Medulla oblongata (tissue), 1 donor: ENCODE results near the gene TEAD3.

Experiments used
- DNase-seq: peaks from one replicate; pipeline ENCODE4 v3.0.0-alpha.2; 2015; ENCODE audit errors: extremely low spot score

Gene TEAD3

GRCh38 chr6:35492258-35492973 lies 4.5 kb downstream of the TEAD3 start:
- DNase-seq: no peak

DNA sequence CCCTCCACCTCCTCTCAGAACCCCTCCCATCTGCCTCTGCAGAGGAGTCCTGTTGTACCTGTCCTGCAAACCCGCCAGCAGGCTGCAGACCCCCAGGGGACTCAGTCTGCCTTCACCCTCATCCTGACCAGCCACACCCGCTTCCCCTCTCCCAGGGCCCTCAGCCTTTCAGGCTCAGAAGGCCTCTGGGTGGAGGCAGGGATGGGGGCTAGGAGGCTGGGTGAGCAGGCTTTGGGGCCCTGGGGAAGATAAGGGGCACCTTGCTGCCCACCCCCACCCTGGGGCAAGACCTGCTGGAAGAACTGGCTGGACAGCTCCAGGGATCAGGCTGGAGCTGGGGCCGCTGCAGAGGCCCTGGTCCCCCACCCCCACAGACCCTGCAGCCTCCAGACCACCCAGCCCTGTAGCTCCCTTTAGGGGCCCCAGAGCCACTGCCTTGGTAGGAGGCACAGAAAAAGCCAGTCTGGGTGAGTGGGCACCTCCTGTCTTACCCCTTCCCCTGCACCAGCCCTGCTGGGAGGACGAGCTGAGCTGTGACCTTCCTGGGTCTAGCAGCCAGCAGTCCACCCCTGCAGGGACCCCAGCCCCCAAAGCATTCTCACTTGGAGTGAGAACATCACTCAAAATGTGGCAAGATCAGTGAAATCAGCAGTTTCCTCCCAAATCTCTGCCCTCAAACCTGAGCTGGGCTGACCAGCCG lies 5.2 kb downstream of the TEAD3 start:
- no peak for DNase-seq

DNA sequence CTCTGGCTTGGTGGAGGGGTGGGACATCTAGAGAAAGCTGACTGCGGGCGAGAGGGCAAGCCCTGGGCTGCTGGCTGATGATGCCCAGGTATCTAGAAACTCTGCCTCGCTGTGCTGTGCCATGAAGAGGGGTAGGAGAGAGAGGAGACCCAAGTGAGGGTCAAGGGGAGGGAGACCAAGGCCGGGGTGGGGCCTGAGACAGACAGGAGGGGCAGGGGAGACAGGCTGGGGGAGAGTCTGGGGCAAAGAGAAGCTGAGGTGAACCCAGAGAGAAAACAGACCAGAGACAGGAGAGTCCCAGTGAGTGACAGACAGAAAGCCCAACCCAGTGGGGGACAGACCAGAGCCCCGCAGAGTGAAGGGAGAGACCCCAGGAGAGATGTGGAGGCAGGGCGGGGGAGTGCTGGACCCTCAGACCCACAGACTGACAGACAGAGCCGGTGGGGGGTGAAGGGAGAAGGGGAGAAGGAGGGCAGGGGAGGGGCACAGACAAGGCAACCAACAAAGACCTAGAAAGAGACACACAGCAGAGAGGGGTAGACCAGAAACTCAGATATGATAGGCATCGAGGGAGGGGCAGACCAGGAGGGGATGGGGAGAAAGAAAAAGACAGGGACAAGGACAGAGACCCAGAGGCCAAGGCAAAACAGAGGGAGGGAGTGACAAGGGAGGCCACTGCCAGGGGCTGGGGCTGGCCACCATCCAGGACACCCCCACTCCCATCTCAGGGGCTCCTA lies 5.9 kb downstream of the TEAD3 start:
- DNase-seq: no peak

- DNase-seq: peak; percentile 38
These were observed 6.7 kb downstream of the TEAD3 start for GRCh38 chr6:35489995-35490791.

GRCh38 chr6:35489066-35489465 lies 7.8 kb downstream of the TEAD3 start:
- DNase-seq: no peak

DNA sequence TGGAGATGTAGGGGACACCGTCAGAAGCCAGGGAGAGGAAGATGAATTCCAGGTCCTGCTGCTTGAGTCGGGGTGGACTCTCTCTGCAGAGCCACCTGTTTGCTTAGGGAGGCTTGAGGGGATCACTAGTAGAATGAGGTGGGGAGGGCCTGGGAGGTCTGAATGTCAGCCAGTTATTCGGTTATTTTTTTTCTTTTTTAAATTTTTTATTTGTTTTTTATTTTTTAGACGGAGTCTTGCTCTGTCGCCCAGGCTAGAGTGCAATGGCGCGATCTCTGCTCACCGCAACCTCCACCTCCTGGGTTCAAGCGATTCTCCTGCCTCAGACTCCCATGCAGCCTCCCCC lies 8.4 kb downstream of the TEAD3 start:
- no peak for DNase-seq

DNA sequence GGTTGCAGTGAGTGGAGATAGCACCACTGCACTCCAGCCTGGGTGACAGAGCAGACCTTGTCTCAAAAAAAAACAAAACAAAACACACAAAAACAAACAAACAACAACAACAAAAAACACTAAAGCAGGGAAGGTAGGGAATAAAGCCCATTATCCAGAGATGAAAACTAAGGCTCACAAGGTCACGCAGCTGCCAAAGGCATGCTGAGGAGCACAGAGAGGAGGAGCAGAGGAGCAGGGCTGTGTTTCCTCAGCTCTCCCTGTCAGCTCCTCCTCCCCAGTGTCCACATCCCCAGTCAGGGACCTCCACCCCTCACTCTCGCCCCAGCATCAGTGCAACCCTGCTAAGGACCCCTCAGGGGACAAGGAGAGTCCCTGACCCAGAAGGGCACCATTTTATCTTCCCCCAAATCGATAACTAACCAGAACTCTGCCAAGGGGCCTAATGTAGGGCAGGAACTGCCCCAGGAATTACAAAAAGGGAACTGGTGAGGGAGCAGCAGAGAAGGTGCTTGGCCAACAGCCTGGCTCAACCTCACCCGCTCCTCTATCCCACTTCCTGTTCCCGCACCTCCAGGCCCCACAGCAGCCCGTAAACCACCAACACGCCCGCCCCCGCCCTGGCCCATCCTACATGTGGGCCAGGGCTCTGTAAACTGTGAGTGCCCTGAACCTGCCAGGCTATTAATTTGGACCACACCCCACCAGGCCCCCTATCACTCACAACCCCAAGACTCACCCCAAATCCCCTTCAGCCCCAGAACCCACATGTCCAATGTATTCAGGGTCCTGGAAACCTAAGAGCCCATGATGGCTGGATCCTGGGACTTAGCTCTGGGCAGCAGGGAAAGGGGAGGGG lies 9.0 kb downstream of the TEAD3 start:
- DNase-seq: no peak

GRCh38 chr6:35486005-35486925 lies 10.6 kb downstream of the TEAD3 start:
- DNase-seq: no peak

DNA sequence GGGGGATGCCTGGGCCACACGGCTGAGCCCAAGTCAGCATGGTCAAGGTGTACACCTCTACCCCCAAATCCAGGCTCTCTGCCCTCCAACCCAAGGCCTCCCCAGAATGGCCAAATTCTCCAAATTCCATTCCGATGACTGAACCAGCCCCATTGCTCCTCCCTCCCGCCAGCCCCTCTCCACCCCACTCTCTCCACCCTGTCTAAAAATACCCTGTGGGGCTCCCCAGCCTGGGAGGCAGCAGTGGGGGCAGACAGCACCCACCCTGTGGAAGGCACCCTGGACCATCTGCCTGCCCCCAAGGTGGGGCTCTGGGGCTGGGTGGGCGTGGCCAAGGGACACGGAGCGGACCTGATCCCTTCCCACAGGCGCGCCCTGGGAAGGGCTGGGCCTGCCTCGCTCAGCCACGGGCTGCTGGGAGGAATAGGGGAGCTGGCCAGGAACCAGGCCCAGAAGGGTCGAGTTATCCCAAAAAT lies 11.4 kb downstream of the TEAD3 start:
- no peak for DNase-seq

DNA sequence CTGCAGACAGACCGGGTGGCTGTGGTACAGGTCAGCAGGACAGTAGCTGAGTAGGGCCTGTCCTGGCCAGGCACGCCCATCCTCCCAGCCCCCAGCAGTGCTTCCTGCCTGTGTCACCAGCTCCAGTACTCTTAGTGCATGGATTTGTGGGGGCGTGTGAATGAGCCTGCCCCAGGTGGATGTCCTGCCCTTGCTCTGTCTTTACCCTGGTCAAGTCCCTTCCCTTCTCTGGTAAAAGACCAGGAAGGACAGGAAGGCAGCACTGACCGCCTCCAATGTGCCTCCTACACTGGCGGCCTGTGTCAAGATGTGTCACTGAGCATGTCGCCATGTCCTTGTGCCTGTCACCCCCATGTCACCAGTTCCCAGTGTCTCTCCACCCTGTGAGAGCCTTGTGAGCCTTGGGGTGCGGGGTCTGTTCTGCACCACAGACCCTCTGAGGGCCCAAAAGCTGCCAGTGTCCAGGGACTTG lies 11.9 kb downstream of the TEAD3 start:
- DNase-seq: no peak

GRCh38 chr6:35483893-35484645 lies 12.8 kb downstream of the TEAD3 start:
- DNase-seq: no peak

- DNase-seq: no peak
These were observed 13.4 kb downstream of the TEAD3 start for GRCh38 chr6:35483490-35483889.

- DNase-seq: no peak
These were observed 13.8 kb downstream of the TEAD3 start for GRCh38 chr6:35483062-35483461.

- no peak for DNase-seq
These were observed 15.7 kb downstream of the TEAD3 start for GRCh38 chr6:35481226-35481625.

- no peak for DNase-seq
These were observed 16.7 kb downstream of the TEAD3 start for GRCh38 chr6:35480176-35480575.

GRCh38 chr6:35478259-35478658 lies 18.6 kb downstream of the TEAD3 start:
- no peak for DNase-seq

DNA sequence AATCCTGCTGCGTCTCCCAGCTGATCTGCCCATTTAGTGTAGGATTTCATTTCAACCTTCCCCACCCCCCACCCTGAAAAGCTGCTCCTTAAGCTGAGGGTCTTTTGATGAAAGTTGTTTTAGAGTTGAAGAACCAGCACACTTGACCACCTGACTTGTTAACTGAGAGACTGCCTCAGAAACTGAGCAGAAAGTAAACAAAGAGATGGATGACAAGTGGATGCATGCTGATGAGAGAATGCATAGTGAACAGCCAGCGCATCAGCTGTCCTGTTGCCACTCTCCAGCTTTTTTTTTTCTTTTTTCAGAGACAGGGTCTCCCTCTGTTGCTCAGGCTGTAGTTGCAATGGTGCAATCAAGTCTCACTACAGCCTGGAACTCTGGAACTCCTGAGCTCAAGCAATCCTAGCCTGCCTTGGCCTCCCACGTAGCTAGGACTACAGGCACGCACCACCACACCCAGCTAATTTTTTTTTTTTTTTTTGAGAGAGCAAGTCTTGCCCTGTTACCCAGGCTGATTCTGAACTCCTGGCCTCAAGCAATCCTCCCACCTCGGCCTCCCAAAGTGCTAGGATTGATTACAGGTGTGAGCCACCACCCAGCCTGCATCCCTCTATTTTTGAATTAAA lies 19.2 kb downstream of the TEAD3 start:
- DNase-seq: no peak

DNA sequence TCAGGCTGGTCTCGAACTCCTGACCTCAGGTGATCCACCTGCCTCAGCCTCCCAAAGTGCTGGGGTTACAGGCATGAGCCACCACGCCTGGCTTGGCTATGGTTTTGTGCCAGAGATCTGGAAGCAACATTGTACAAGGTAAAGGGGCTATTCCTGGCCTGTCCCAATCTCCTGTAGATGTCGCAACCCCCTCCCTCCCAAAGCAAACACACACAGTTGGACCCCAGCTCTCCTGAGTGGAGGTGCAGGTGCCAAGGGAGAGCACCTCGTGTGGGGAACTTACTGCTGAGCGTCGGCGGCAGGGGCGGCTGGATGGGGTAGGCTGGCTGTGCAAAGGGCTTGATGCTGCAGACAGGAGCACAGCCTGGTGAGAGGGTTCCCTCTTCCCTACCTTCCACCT lies 19.9 kb downstream of the TEAD3 start:
- DNase-seq: no peak

GRCh38 chr6:35476004-35476403 lies 20.9 kb downstream of the TEAD3 start:
- DNase-seq: no peak
